ENCODE results near the gene LRP4. TPM values are rescaled to one million over a fixed set of nuclear protein-coding genes. Genes with fewer than 3 reads are reported as not detected.
A peak's percentile ranks its signal among the peaks of the same experiment; 100 is the strongest.

LRP4 gene
- total and polyA plus RNA-seq, 7 donors: 5.4 to 32.3 (median 14.5) TPM

- Histone ChIP-seq H3K27ac (no peak overlapping the region), H3K9me3 (no peaks in the 10 kb centered on the region), H3K27me3 (ENCODE audit: insufficient read depth in 3 of 3, low read length in 2 of 3) (no peaks in the 10 kb centered on the region), H3K4me3 (no peak overlapping the region), H3K36me3 (ENCODE audit: insufficient read depth in 1 of 2, low read depth in 1 of 2) (peaks cover 2 to 80% of the 10 kb centered on the region in 2 donors), H3K4me1 (no peaks in the 10 kb centered on the region)
- intact Hi-C loops (cut with DNase I): no loop called here
- DNase-seq (no peak), ATAC-seq (peak in 2 of 4 donors; percentile 41 to 57)
- WGBS, 3 donors: 62 to 69% (median 63%) methylated on average over 3 of the region's 3 CpGs
- TF ChIP-seq, protein P1, sequence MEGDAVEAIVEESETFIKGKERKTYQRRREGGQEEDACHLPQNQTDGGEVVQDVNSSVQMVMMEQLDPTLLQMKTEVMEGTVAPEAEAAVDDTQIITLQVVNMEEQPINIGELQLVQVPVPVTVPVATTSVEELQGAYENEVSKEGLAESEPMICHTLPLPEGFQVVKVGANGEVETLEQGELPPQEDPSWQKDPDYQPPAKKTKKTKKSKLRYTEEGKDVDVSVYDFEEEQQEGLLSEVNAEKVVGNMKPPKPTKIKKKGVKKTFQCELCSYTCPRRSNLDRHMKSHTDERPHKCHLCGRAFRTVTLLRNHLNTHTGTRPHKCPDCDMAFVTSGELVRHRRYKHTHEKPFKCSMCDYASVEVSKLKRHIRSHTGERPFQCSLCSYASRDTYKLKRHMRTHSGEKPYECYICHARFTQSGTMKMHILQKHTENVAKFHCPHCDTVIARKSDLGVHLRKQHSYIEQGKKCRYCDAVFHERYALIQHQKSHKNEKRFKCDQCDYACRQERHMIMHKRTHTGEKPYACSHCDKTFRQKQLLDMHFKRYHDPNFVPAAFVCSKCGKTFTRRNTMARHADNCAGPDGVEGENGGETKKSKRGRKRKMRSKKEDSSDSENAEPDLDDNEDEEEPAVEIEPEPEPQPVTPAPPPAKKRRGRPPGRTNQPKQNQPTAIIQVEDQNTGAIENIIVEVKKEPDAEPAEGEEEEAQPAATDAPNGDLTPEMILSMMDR (IDR thresholded peaks at IDR 0.05): peak; percentile 16
Measured at GRCh38 chr11:46808799-46809431, 109.4 kb downstream of the LRP4 start.

Other genes starting within 250 kb of the LRP4 start
- gene ARHGAP1, start 217.9 kb downstream of the LRP4 start, total RNA-seq: 10 to 100 TPM; 24.9 to 36.1 (median 31.4) TPM
- 10 to 100 TPM; 12.5 to 27.7 (median 20.4) TPM for gene ARHGAP1, start 217.9 kb downstream of the LRP4 start, polyA plus RNA-seq
- 10 to 100 TPM in 2 of 4 donors, 1 to 10 TPM in 2; 5.0 to 15.0 (median 9.8) TPM for gene ZNF408, start 217.5 kb downstream of the LRP4 start, total RNA-seq
- gene ZNF408, start 217.5 kb downstream of the LRP4 start, polyA plus RNA-seq: 10 to 100 TPM in 1 of 3 donors, 1 to 10 TPM in 2; 9.6 to 12.7 (median 9.9) TPM
- under 1 TPM in 2 of 4 donors, not detected in 2; 0.16 to 0.26 TPM for gene F2, start 199.3 kb downstream of the LRP4 start, total RNA-seq
- under 1 TPM in 2 of 3 donors, not detected in 1; 0.04 to 0.56 TPM for gene F2, start 199.3 kb downstream of the LRP4 start, polyA plus RNA-seq
- 100 to 1,000 TPM in 3 of 4 donors, 10 to 100 TPM in 1; 86.4 to 160 (median 119) TPM for gene CKAP5, start 72.3 kb downstream of the LRP4 start, total RNA-seq
- 10 to 100 TPM; 21.0 to 43.5 (median 23.0) TPM for gene CKAP5, start 72.3 kb downstream of the LRP4 start, polyA plus RNA-seq
- gene CSTPP1, start 18.2 kb upstream of the LRP4 start, total RNA-seq: 1 to 10 TPM; 6.1 to 10.0 (median 7.7) TPM
- 1 to 10 TPM; 5.1 to 8.2 (median 6.6) TPM for gene CSTPP1, start 18.2 kb upstream of the LRP4 start, polyA plus RNA-seq

All from psoas muscle (tissue), 8 donors.